SK-N-SH (cell line): ENCODE data around the gene TMEM184C.

ENCODE experiments used
- ELF1 ChIP-seq: IDR thresholded peaks from 2 replicates; pipeline ENCODE4 v1.4.0; 2012
- EZH2phosphoT487 ChIP-seq: fragments of 200-600 bp; sonication (generic); IDR thresholded peaks from 2 replicates; pipeline ENCODE4 v1.6.1; 2017; ENCODE audit warnings: low read depth, mixed run types, mild to moderate bottlenecking, antibody characterized with exemption, moderate library complexity, borderline replicate concordance
- FOXJ3 ChIP-seq: sonication (generic); formaldehyde crosslinking; IDR thresholded peaks from 2 replicates; pipeline ENCODE4 v1.5.1; 2020; ENCODE audit warnings: mild to moderate bottlenecking, missing genetic modification reagents
- GATA2 ChIP-seq: sonication (generic); formaldehyde crosslinking; IDR thresholded peaks from 2 replicates; pipeline ENCODE4 v1.5.0; 2020; ENCODE audit warnings: mild to moderate bottlenecking, missing genetic modification reagents
- MEF2A ChIP-seq: IDR thresholded peaks from 2 replicates; pipeline ENCODE4 v1.4.0; 2012; ENCODE audit warnings: low read depth, borderline replicate concordance
- MXI1 ChIP-seq: IDR thresholded peaks from 2 replicates; pipeline ENCODE4 v1.6.1; 2012; ENCODE audit warnings: mild to moderate bottlenecking, low read depth, low read length, improper control_type of control experiment
- PBX3 ChIP-seq: IDR thresholded peaks from 2 replicates; pipeline ENCODE4; 2012
- POLR2AphosphoS5 ChIP-seq: IDR thresholded peaks from 2 replicates; pipeline ENCODE4 v1.6.1; 2012; ENCODE audit warnings: low read depth, low read length
- SIN3A ChIP-seq: IDR thresholded peaks from 2 replicates; pipeline ENCODE4 v1.6.1; 2012; ENCODE audit warnings: low read depth, mild to moderate bottlenecking, low read length, moderate library complexity, borderline replicate concordance
- YY1 ChIP-seq: IDR thresholded peaks from 2 replicates; pipeline ENCODE4 v1.4.0; 2012; ENCODE audit warnings: low read depth, mild to moderate bottlenecking
- TF ChIP-seq, protein P1 (sequence below): IDR thresholded peaks from 2 replicates; pipeline ENCODE4 v1.6.1; 2012; ENCODE audit warnings: mild to moderate bottlenecking, low read depth, low read length, moderate library complexity
- TF ChIP-seq, protein P2 (sequence below): fragments of 200-600 bp; sonication (generic); IDR thresholded peaks from 2 replicates; pipeline ENCODE4 v1.6.1; 2017; ENCODE audit warnings: antibody characterized with exemption, mild to moderate bottlenecking, moderate library complexity

GRCh38 chr4:147587041-147587440, 30.2 kb upstream of the TMEM184C start:
- TF ChIP-seq, protein P1, sequence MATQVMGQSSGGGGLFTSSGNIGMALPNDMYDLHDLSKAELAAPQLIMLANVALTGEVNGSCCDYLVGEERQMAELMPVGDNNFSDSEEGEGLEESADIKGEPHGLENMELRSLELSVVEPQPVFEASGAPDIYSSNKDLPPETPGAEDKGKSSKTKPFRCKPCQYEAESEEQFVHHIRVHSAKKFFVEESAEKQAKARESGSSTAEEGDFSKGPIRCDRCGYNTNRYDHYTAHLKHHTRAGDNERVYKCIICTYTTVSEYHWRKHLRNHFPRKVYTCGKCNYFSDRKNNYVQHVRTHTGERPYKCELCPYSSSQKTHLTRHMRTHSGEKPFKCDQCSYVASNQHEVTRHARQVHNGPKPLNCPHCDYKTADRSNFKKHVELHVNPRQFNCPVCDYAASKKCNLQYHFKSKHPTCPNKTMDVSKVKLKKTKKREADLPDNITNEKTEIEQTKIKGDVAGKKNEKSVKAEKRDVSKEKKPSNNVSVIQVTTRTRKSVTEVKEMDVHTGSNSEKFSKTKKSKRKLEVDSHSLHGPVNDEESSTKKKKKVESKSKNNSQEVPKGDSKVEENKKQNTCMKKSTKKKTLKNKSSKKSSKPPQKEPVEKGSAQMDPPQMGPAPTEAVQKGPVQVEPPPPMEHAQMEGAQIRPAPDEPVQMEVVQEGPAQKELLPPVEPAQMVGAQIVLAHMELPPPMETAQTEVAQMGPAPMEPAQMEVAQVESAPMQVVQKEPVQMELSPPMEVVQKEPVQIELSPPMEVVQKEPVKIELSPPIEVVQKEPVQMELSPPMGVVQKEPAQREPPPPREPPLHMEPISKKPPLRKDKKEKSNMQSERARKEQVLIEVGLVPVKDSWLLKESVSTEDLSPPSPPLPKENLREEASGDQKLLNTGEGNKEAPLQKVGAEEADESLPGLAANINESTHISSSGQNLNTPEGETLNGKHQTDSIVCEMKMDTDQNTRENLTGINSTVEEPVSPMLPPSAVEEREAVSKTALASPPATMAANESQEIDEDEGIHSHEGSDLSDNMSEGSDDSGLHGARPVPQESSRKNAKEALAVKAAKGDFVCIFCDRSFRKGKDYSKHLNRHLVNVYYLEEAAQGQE, result no peak
- TF ChIP-seq FOXJ3 (no peak), POLR2AphosphoS5 (no peak), EZH2phosphoT487 (no peak), ELF1 (no peak), SIN3A (no peak), GATA2 (no peak), PBX3 (no peak), MEF2A (no peak), YY1 (no peak), MXI1 (no peak)
- TF ChIP-seq, protein P2, sequence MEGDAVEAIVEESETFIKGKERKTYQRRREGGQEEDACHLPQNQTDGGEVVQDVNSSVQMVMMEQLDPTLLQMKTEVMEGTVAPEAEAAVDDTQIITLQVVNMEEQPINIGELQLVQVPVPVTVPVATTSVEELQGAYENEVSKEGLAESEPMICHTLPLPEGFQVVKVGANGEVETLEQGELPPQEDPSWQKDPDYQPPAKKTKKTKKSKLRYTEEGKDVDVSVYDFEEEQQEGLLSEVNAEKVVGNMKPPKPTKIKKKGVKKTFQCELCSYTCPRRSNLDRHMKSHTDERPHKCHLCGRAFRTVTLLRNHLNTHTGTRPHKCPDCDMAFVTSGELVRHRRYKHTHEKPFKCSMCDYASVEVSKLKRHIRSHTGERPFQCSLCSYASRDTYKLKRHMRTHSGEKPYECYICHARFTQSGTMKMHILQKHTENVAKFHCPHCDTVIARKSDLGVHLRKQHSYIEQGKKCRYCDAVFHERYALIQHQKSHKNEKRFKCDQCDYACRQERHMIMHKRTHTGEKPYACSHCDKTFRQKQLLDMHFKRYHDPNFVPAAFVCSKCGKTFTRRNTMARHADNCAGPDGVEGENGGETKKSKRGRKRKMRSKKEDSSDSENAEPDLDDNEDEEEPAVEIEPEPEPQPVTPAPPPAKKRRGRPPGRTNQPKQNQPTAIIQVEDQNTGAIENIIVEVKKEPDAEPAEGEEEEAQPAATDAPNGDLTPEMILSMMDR, result no peak
